NCI-H345 (cell line): ENCODE data around the gene RBM20.
"Not testable (repeated sequence)": the region's sequence is repeated elsewhere in the genome, so short reads cannot be mapped to it uniquely, and the experiment has no call there.

Experiments used
- DNase-seq: peaks from one replicate; lab custom pipeline; 2025; lab: John Stamatoyannopoulos, UW

The RBM20 gene

GRCh38 chr10:110625951-110626855, 17.9 kb upstream of the RBM20 start:
- no peak for DNase-seq

GRCh38 chr10:110628161-110628560, 16.0 kb upstream of the RBM20 start:
- no peak for DNase-seq

GRCh38 chr10:110629680-110630191, 14.4 kb upstream of the RBM20 start:
- peak; percentile 93 for DNase-seq

- DNase-seq = no peak
Observed at GRCh38 chr10:110631934-110632333, 12.2 kb upstream of the RBM20 start.

GRCh38 chr10:110632591-110633215, 11.4 kb upstream of the RBM20 start:
- no peak for DNase-seq

GRCh38 chr10:110634527-110635209, 9.5 kb upstream of the RBM20 start:
- peak; percentile 67 for DNase-seq

- no peak for DNase-seq
Observed at GRCh38 chr10:110636572-110636931, 7.6 kb upstream of the RBM20 start.

- no peak for DNase-seq
Observed at GRCh38 chr10:110636932-110637557, 7.1 kb upstream of the RBM20 start.

- no peak for DNase-seq
Observed at GRCh38 chr10:110637558-110638053, 6.5 kb upstream of the RBM20 start.

- DNase-seq = no peak
Observed at GRCh38 chr10:110638319-110638718, 5.8 kb upstream of the RBM20 start.

- DNase-seq = not testable (repeated sequence)
Observed at GRCh38 chr10:110639046-110639445, 5.1 kb upstream of the RBM20 start.

GRCh38 chr10:110639858-110640257, 4.3 kb upstream of the RBM20 start:
- DNase-seq = not testable (repeated sequence)

- DNase-seq = peak; percentile 61
Observed at GRCh38 chr10:110641256-110641655, 2.9 kb upstream of the RBM20 start.

- DNase-seq = no peak
Observed at GRCh38 chr10:110642204-110643034, 1.7 kb upstream of the RBM20 start.

- DNase-seq = no peak
Observed at GRCh38 chr10:110643035-110643652, 992 bp upstream of the RBM20 start.

GRCh38 chr10:110644598-110645462, 694 bp downstream of the RBM20 start:
- no peak for DNase-seq

GRCh38 chr10:110646417-110647135, 2.4 kb downstream of the RBM20 start:
- DNase-seq = no peak

GRCh38 chr10:110647136-110647430, 2.9 kb downstream of the RBM20 start:
- DNase-seq = no peak

- no peak for DNase-seq
Observed at GRCh38 chr10:110648692-110649346, 4.7 kb downstream of the RBM20 start.
